Activated CD8-positive, alpha-beta memory T cell treated with anti-CD3 and anti-CD28 coated beads for 1 hour (primary cell): ENCODE results near the gene GABRP.
"Not testable (repeated sequence)": the region's sequence is repeated elsewhere in the genome, so short reads cannot be mapped to it uniquely, and the experiment has no call there.

Experiments used
- DNase-seq, 2 donors: peaks; one replicate each; pipeline ENCODE4 v3.0.0-alpha.2; 2020; ENCODE audit warnings: low read depth in 1 of 2; ENCODE audit errors: extremely low read depth in 1 of 2

The GABRP gene

GRCh38 chr5:170791325-170791954 lies 7.9 kb downstream of the GABRP start:
- no peak for DNase-seq

DNA sequence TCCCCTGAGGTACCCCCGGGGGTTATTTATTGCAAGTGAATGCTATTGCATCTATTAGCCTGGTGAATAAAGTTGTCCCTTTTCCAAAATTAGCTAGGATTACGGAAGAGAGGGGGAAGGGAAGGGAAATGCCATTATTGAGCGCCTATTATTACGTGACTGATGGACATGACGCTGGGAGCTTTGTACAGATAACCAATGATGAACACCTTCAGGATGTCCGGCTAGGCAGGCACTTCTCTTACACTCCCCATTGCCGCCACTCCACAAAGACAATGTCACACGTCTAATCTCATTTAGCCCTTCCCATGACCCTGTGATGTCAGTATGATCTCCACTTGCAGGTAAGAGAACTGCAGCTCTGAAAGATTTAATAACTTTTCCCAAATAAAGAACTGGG lies 9.4 kb downstream of the GABRP start:
- no peak for DNase-seq

- no peak for DNase-seq
Observed at GRCh38 chr5:170795154-170795553, 11.6 kb downstream of the GABRP start.

DNA sequence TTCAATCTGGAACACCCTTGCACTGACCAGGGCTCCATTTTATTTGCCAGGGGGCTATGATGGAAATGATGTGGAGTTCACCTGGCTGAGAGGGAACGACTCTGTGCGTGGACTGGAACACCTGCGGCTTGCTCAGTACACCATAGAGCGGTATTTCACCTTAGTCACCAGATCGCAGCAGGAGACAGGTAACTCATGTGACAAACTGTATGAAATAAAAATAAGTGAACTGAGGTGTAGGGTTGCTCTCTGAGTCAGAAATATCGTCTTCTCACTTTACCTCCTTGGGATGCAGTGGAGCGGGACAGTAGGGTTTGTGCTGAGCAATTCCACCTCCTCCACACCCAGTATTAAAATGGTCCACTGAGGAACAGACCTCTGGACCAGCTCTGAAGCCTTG lies 22.1 kb downstream of the GABRP start:
- DNase-seq = no peak

DNA sequence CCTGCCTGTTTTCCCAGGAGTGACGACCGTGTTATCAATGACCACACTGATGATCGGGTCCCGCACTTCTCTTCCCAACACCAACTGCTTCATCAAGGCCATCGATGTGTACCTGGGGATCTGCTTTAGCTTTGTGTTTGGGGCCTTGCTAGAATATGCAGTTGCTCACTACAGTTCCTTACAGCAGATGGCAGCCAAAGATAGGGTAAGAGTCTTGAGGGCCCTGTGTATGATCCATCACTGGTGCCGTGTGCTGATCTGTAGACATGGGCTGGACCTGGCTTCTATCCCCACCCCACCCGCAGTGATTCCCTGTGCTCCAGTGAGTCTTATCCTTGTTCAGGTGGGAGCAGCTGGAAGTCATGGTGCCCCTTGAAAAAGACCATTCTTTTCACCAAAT lies 26.0 kb downstream of the GABRP start:
- no peak for DNase-seq

DNA sequence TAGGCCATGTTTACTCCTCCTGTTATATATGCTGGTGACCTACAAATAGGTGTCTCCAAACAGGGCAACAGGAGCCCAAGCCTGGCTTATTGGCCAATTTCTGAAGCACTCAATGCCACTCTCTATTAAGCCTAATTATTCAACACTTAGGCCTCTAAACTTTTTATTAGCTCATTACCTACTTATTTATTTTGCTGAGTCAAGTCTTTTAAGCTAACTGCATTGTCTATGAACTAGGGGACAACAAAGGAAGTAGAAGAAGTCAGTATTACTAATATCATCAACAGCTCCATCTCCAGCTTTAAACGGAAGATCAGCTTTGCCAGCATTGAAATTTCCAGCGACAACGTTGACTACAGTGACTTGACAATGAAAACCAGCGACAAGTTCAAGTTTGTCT lies 28.2 kb downstream of the GABRP start:
- DNase-seq = no peak

DNA sequence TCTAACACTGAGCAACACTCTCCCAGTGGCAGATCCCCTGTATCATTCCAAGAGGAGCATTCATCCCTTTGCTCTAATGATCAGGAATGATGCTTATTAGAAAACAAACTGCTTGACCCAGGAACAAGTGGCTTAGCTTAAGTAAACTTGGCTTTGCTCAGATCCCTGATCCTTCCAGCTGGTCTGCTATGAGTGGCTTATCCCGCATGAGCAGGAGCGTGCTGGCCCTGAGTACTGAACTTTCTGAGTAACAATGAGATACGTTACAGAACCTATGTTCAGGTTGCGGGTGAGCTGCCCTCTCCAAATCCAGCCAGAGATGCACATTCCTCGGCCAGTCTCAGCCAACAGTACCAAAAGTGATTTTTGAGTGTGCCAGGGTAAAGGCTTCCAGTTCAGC lies 29.7 kb downstream of the GABRP start:
- no peak for DNase-seq

DNA sequence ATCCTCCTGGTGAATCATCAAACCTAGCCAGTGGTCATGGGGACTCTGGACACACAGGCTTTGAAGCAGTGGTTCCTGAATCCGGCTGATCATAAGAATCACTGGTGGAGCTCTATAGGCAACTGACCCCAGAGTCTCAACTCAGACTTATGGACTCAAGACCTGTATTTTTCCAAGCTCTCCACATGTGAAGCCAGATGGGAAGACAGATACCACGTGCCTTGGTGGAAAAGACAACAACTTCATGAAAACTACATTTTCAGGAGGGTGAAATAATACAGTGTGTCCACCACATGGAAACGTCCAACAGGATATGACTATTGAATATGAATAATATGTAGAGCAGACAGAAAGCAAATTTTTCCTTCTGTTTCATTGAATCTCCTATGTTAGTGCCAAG lies 33.7 kb downstream of the GABRP start:
- no peak for DNase-seq

DNA sequence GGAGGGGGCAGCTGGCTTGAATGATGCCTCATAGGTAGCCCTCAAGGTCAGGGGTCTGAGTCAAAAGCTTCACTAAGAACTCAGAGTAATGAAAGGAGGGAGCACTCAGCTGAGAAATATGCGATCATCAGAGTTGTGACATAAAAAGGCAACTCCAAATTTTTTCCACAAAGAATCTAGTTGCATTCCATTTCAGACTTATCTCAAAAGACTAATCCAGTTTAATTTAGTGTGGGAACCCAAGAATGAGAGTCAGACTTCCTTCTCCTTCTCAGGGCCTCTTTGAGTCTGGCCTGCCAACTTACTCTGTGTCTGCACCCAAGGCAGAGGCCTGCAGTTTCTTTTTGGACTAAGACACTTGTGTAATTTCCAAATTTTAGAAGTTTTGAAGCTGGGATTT lies 34.7 kb downstream of the GABRP start:
- no peak for DNase-seq

DNA sequence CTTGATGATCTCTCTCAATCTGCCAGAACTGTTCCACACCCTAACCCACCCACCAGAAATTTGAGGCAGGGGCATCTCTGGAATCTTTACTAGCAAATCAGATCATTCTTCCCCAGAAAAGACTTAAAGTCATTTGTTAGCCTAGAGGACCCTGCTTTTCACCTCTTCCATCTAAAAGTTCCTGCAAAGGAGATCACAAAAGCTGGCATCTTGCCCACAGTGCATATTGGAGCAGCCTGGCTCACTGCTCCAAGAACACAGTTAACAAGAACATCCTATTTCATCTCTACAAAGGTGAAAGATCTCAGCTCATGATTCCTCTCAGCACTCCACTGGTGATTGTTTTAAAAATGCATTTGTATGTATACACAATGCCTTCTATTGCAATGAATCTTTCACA lies 36.3 kb downstream of the GABRP start:
- DNase-seq = no peak

DNA sequence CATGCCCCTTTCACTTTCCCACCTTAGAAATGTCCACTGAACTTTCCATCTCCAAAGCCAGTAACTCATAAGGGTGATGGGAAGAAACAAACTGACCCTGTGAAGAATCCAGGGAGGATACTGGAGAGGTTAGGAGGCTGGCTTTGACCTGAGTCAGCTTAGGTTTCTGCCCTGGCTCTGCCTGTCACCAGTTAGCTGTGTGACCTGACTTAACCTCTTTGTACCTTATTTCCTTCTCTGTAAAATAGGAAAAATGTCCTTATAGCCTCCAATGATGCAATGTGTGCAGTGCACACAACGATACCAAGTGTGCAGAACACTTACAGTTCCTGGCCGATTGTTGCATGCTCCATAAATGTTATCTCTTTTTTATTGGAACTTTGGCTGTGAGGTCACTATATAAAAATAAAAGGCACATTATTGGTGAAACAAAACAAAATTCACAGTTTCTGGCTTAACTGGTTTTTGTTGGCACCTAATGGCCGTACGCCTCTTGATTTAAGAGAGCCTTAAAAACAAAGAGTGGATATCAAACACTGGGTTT lies 37.8 kb downstream of the GABRP start:
- DNase-seq = no peak

DNA sequence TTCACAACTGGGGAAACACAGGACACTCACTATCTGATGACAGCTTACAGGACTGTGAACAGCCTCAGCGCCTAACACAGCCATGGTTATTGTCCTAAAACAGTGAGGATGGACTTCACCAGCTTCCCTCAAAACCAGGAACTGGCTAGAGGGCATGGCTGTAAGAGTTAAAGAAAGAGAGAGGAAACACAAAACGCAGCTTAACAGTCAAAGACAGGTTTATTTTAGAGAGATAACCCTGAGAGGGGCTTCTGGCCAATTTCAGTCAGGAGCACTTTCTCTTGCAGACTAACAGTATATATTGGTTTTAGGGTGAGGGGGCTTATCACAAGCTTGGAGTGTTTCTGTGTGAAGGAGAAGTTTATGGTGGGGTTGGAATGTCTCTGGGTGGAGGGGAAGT lies 42.6 kb downstream of the GABRP start:
- DNase-seq = no peak

GRCh38 chr5:170832241-170832640 lies 48.7 kb downstream of the GABRP start:
- no peak for DNase-seq

- not testable (repeated sequence) for DNase-seq
Observed at GRCh38 chr5:170833981-170834380, 50.5 kb downstream of the GABRP start.

- DNase-seq = no peak
Observed at GRCh38 chr5:170836226-170836625, 52.7 kb downstream of the GABRP start.

GRCh38 chr5:170843870-170844269 lies 60.3 kb downstream of the GABRP start:
- DNase-seq = no peak

GRCh38 chr5:170844651-170845050 lies 61.1 kb downstream of the GABRP start:
- no peak for DNase-seq

- no peak for DNase-seq
Observed at GRCh38 chr5:170846416-170846815, 62.9 kb downstream of the GABRP start.

DNA sequence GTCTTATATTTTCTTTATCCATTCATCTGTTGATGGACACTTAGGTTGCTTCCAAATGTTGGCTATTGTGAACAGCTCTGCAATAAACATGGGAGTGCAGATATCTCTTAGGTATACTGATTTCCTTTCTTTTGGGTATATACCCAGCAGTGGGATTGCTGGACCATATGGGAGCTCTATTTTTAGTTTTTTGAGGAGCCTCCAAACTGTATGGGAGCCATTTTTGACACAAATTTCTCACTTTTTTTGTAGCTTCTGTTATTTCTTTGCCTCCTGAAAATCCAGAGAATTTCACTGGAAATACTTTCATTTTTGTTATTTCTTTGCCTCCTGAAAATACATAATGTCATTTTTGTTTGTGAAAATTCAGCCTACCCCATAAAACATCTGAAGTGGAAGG lies 63.3 kb downstream of the GABRP start:
- DNase-seq = no peak

DNA sequence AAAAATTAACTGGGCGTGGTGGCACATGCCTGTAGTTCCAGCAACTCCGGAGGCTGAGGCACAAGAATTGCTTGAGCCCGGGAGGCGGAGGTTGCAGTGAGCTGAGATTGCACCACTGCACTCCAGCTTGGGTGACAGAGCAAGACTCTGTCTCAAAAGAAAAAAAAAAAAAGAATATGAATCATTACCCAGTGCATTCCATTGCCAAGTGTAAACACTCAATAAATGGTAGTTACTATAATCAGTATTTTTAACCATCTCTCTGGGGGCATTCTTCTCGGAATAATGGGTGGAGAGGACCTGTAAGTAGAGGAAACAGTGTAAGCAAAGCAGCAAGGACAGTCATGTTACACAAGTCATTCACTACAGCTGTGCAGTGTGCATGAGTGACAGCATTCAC lies 64.5 kb downstream of the GABRP start:
- DNase-seq = no peak

DNA sequence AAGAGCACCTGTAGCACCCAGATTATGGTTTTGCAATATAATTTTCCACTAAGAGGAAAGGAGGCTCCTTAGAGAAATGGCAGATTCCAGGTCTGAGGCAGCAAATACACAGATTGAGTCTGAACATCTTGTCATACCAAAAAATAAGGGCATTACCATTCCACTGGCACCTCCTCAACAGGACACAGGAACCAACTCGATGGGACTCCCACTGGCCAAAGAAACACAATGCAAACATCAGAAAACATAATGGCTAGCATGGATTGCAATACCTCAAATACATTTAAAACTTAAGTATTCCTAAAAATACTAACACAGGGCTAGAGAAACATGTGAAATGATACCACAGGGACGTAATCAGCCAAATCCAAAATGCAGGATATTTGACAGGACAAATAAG lies 65.8 kb downstream of the GABRP start:
- no peak for DNase-seq

DNA sequence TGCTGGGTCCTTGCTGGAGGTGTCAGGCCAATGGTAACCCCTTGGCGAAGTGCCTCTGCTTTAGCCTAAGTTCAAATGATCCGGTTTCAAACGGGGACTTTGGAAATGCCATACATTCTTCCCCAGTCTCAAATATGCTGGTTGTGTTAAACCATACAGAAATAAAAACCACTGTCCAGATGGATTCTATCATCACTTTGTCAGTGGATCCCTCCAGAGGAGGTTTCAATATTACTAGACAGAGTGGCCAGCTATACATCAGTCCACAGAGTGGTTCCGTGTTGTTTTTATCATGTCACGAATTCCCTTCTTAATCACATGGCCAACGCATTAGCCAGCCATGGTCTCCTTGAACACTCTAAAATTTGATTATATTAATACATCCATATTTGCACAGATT lies 71.0 kb downstream of the GABRP start:
- no peak for DNase-seq

- DNase-seq = no peak
Observed at GRCh38 chr5:170857066-170857465, 73.5 kb downstream of the GABRP start.
